Measurements from ENCODE around the gene SH3RF2.

The SH3RF2 gene

DNA sequence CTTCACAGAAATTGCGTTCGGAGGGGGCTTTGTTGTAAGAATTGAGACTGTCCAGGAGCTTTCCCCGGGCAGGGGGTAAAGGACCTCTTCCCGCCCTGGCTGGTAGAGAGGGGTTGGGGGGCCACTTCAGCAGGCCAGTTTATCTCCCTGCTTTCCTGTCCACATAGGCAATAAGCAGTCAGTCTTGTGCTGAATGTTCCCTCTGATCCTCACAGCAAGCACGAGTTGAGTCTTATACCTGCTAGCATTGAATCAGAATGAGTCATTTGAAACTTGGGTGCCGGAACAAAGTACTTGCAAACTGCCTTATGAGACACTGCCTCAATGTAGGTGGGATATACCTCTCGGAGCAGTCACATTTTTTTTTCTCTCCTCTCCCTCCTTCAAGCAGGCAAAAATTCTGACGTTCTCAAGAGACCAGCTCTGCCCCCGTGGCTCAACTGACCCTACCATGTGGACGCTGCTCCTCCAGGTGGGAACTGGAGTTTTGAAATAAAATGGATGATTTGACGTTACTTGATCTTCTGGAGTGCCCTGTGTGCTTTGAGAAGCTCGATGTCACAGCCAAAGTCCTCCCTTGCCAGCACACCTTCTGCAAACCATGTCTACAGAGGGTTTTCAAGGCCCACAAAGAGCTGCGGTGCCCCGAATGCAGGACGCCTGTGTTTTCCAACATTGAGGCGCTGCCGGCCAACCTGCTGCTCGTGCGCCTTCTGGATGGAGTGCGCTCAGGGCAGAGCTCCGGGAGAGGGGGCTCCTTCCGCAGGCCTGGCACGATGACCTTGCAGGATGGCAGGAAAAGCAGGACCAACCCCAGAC, 1.3 kb downstream of the SH3RF2 start (continued):
- TF ChIP-seq ZNF629 (tag by site-specific recombination; IDR thresholded peaks at IDR 0.05) (peak; percentile 39; the same call in 1 of the 2 replicates), ZNF501 (tag by site-specific recombination; IDR thresholded peaks at IDR 0.05) (no peak), SP3 (tag by site-specific recombination; IDR thresholded peaks at IDR 0.05) (peak; percentile 19; the same call in 1 of the 2 replicates), ZNF670 (tag by site-specific recombination; IDR thresholded peaks at IDR 0.05; ENCODE audit: low read depth) (no peak), ZNF658 (tag by site-specific recombination; IDR thresholded peaks at IDR 0.05) (no peak), ZNF175 (tag by site-specific recombination; IDR thresholded peaks at IDR 0.05) (no peak)

DNA sequence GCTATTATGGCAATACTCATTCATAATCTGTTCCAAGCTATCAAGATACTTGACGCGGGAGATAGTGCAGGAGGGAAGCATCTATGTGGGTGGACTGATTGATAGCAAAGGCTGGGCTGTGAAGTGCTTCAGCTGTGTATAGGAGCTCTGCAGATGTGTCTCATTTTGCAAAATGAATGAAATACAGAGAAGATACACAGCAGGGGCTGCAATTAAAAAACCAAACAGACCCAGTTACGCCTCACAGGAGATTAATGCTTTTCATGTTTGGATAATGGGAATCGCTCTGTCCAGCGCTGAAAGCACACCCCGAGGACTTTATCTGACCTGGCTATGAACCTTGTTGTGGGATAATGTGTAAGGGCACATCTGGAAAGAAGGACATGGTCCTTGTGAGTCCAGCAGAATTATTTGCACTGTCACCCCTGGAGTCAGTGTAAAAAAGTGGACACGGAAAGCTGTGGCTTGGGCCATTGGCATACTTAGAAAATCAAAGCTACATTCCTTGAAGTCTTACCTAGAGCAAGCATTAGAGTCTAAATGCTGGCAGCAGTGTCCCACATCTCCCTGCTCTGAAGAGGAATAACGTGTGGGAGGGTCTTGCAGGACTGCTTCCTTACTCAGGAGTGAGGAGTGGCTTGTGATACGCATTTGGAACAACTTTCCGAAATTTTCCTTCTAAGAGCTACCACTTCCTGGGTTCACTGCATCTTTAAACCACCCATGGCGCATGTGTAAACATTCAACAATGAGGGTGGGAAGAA, 2.6 kb downstream of the SH3RF2 start:
- no peak overlapping the region for H3K4me3 ChIP-seq (ENCODE audit: low read depth, low read length)
- no peaks in the 10 kb centered on the region for H3K9me3 ChIP-seq (ENCODE audit: control insufficient read depth, insufficient read depth, low read depth, low read length)
- CTCF ChIA-PET = interaction anchor here (0.6 to 1.4 kb wide), 5 partner anchors 30 to 243 kb away, joined by 3 to 7 read pairs (median 4); no protein-coding TSS in a partner anchor
- POLR2A ChIA-PET = interaction anchor here (0.6 to 1.4 kb wide), 2 partner anchors 44 to 248 kb away, joined by 3 to 5 read pairs; no protein-coding TSS in a partner anchor
- peaks cover 34% of the 10 kb centered on the region for H3K4me1 ChIP-seq (ENCODE audit: control insufficient read depth, insufficient read depth, low read length)
- H3K36me3 ChIP-seq (ENCODE audit: control insufficient read depth in 2 of 2, insufficient read depth in 1 of 2, low read length in 2 of 2) = no peaks in the 10 kb centered on the region
- H3K27ac ChIP-seq (ENCODE audit: extremely low read depth, low read depth, low read length) = no peak overlapping the region
- TF ChIP-seq ZNF600 (tag by site-specific recombination; IDR thresholded peaks at IDR 0.05) (peak; percentile 54), IKZF3 (tag by site-specific recombination; IDR thresholded peaks at IDR 0.05) (0 out of 2 replicates have a peak, but pooled peaks have one; percentile 8), HOXD13 (CRISPR knock-in tag; IDR thresholded peaks at IDR 0.05; ENCODE audit: borderline replicate concordance) (no peak), ZNF529 (tag by site-specific recombination; IDR thresholded peaks at IDR 0.05; ENCODE audit: insufficient replicate concordance) (no peak), ZFHX2 (tag by site-specific recombination; conservative IDR thresholded peaks at IDR 0.05) (peak; percentile 45), ZNF214 (tag by site-specific recombination; IDR thresholded peaks at IDR 0.05; ENCODE audit: borderline replicate concordance) (no peak), FEZF1 (tag by site-specific recombination; IDR thresholded peaks at IDR 0.05) (peak; percentile 28; the same call in 1 of the 2 replicates), KLF1 (tag by site-specific recombination; IDR thresholded peaks at IDR 0.05) (no peak), ZIC2 (tag by site-specific recombination; IDR thresholded peaks at IDR 0.05) (no peak), EGR2 (tag by site-specific recombination; IDR thresholded peaks at IDR 0.05; ENCODE audit: low read depth) (peak; percentile 14; the same call in 1 of the 2 replicates)
- TF ChIP-seq, protein P1, sequence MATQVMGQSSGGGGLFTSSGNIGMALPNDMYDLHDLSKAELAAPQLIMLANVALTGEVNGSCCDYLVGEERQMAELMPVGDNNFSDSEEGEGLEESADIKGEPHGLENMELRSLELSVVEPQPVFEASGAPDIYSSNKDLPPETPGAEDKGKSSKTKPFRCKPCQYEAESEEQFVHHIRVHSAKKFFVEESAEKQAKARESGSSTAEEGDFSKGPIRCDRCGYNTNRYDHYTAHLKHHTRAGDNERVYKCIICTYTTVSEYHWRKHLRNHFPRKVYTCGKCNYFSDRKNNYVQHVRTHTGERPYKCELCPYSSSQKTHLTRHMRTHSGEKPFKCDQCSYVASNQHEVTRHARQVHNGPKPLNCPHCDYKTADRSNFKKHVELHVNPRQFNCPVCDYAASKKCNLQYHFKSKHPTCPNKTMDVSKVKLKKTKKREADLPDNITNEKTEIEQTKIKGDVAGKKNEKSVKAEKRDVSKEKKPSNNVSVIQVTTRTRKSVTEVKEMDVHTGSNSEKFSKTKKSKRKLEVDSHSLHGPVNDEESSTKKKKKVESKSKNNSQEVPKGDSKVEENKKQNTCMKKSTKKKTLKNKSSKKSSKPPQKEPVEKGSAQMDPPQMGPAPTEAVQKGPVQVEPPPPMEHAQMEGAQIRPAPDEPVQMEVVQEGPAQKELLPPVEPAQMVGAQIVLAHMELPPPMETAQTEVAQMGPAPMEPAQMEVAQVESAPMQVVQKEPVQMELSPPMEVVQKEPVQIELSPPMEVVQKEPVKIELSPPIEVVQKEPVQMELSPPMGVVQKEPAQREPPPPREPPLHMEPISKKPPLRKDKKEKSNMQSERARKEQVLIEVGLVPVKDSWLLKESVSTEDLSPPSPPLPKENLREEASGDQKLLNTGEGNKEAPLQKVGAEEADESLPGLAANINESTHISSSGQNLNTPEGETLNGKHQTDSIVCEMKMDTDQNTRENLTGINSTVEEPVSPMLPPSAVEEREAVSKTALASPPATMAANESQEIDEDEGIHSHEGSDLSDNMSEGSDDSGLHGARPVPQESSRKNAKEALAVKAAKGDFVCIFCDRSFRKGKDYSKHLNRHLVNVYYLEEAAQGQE (tag by site-specific recombination; IDR thresholded peaks at IDR 0.05) = peak; percentile 87
- TF ChIP-seq, protein P2, sequence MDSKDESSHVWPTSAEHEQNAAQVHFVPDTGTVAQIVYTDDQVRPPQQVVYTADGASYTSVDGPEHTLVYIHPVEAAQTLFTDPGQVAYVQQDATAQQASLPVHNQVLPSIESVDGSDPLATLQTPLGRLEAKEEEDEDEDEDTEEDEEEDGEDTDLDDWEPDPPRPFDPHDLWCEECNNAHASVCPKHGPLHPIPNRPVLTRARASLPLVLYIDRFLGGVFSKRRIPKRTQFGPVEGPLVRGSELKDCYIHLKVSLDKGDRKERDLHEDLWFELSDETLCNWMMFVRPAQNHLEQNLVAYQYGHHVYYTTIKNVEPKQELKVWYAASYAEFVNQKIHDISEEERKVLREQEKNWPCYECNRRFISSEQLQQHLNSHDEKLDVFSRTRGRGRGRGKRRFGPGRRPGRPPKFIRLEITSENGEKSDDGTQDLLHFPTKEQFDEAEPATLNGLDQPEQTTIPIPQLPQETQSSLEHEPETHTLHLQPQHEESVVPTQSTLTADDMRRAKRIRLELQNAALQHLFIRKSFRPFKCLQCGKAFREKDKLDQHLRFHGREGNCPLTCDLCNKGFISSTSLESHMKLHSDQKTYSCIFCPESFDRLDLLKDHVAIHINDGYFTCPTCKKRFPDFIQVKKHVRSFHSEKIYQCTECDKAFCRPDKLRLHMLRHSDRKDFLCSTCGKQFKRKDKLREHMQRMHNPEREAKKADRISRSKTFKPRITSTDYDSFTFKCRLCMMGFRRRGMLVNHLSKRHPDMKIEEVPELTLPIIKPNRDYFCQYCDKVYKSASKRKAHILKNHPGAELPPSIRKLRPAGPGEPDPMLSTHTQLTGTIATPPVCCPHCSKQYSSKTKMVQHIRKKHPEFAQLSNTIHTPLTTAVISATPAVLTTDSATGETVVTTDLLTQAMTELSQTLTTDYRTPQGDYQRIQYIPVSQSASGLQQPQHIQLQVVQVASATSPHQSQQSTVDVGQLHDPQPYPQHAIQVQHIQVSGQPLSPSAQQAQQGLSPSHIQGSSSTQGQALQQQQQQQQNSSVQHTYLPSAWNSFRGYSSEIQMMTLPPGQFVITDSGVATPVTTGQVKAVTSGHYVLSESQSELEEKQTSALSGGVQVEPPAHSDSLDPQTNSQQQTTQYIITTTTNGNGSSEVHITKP (tag by site-specific recombination; IDR thresholded peaks at IDR 0.05) = 0 out of 2 replicates have a peak, but pooled peaks have one; percentile 29

Data from HEK293 (cell line).